ENCODE results near the gene RPL12. TPM values are rescaled to one million over a fixed set of nuclear protein-coding genes. Genes with fewer than 3 reads are reported as not detected.

Gene RPL12
- total and polyA plus RNA-seq, 9 of the 15 experiments (the other 6 are each of a cell fraction or from before 2014, with no cell fraction given): 1,614 to 4,558 (median 2,531) TPM

- TF ChIP-seq PTRF (tag; IDR thresholded peaks at IDR 0.05) (no peak), VEZF1 (CRISPR knock-in tag; IDR thresholded peaks at IDR 0.05) (peak; percentile 88), ZNF140 (CRISPR knock-in tag; IDR thresholded peaks at IDR 0.05) (no peak), PML (IDR thresholded peaks at IDR 0.05; ENCODE audit: low read length) (no peak), PHTF2 (CRISPR knock-in tag; IDR thresholded peaks at IDR 0.05) (no peak), HMBOX1 (IDR thresholded peaks at IDR 0.05) (no peak), HES1 (IDR thresholded peaks at IDR 0.05; ENCODE audit: low read depth) (no peak; the same call in 1 of the 2 replicates), TCF7L2 (IDR thresholded peaks at IDR 0.05; ENCODE audit: low read depth, low read length) (no peak), ILF3 (IDR thresholded peaks at IDR 0.05; ENCODE audit: borderline replicate concordance) (no peak), XRCC3 (IDR thresholded peaks at IDR 0.05) (no peak), ZNF277 (CRISPR knock-in tag; IDR thresholded peaks at IDR 0.05; ENCODE audit: borderline replicate concordance) (no peak), GATAD2A (IDR thresholded peaks at IDR 0.05) (no peak), EGR1 (conservative IDR thresholded peaks at IDR 0.05) (0 out of 2 replicates have a peak, but pooled peaks have one; percentile 10), DIDO1 (tag; IDR thresholded peaks at IDR 0.05; ENCODE audit: low read depth) (no peak), MCM5 (IDR thresholded peaks at IDR 0.05; ENCODE audit: low read depth) (no peak), KAT8 (IDR thresholded peaks at IDR 0.05; ENCODE audit: low read depth) (no peak), SMAD1 (IDR thresholded peaks at IDR 0.05; ENCODE audit: low read depth, low read length, partially characterized antibody) (no peak), YY1 (IDR thresholded peaks at IDR 0.05; ENCODE audit: borderline replicate concordance in 1 of 3, control insufficient read depth in 1 of 3, extremely low read depth in 1 of 3, insufficient read depth in 3 of 3, insufficient read length in 1 of 3, insufficient replicate concordance in 2 of 3, low read depth in 1 of 3, low read length in 2 of 3) (peak in 1 of 3 experiments; percentile 45), FOXJ3 (CRISPR knock-in tag; IDR thresholded peaks at IDR 0.05) (no peak), RUNX1 (IDR thresholded peaks at IDR 0.05; ENCODE audit: low read depth) (no peak), U2AF1 (optimal IDR thresholded peaks at IDR 0.05; ENCODE audit: low read depth, low read length) (no peak), U2AF2 (optimal IDR thresholded peaks at IDR 0.05; ENCODE audit: low read depth, low read length) (no peak), SUPT5H (IDR thresholded peaks at IDR 0.05) (no peak), HNRNPL (IDR thresholded peaks at IDR 0.05; ENCODE audit: low read depth, low read length) (no peak)
Measured at GRCh38 chr9:127451858-127452656, 851 bp upstream of the RPL12 start (continued).

Data from K562 (cell line).